Retinal pigment epithelial cell (primary cell): Measurements from ENCODE around the gene ARL6IP5.

Experiments
- DNase-seq: peaks from one replicate; pipeline ENCODE4 v3.0.0-alpha.2; 2010; ENCODE audit warnings: low read depth
- H3K4me3 ChIP-seq: 2 replicates; pipeline ENCODE4 v1.5.1; 2011; ENCODE audit warnings: mild to moderate bottlenecking, low read length, control low read depth, moderate library complexity
- CTCF ChIP-seq: conservative IDR thresholded peaks from 2 replicates; pipeline ENCODE4 v1.5.1; 2011; ENCODE audit warnings: low read depth, low read length, control low read depth, inconsistent platforms

Gene ARL6IP5

GRCh38 chr3:69087030-69087791 lies 2.5 kb downstream of the ARL6IP5 start:
- peak overlapping the region; percentile 96 for H3K4me3 ChIP-seq
- no peak for TF ChIP-seq CTCF
- DNase-seq: no peak

GRCh38 chr3:69088063-69088462 lies 3.3 kb downstream of the ARL6IP5 start:
- DNase-seq: no peak
- TF ChIP-seq CTCF: no peak
- H3K4me3 ChIP-seq: no peak overlapping the region

GRCh38 chr3:69090021-69090420 lies 5.3 kb downstream of the ARL6IP5 start:
- no peak overlapping the region for H3K4me3 ChIP-seq
- TF ChIP-seq CTCF: no peak
- DNase-seq: no peak

GRCh38 chr3:69091389-69092029 lies 6.8 kb downstream of the ARL6IP5 start:
- DNase-seq: no peak
- TF ChIP-seq CTCF: no peak
- no peak overlapping the region for H3K4me3 ChIP-seq

GRCh38 chr3:69092030-69092516 lies 7.3 kb downstream of the ARL6IP5 start:
- DNase-seq: no peak
- no peak for TF ChIP-seq CTCF
- no peak overlapping the region for H3K4me3 ChIP-seq

GRCh38 chr3:69094467-69095205 lies 9.9 kb downstream of the ARL6IP5 start:
- no peak for DNase-seq
- TF ChIP-seq CTCF: no peak
- no peak overlapping the region for H3K4me3 ChIP-seq
